Measurements from ENCODE around the gene TANGO2. TPM values are rescaled to one million over a fixed set of nuclear protein-coding genes. Genes with fewer than 3 reads are reported as not detected.

Gene TANGO2
- total RNA-seq, 1 experiment from 2014 or later = 14.6 TPM

GRCh38 chr22:20056696-20057386, 35.9 kb downstream of the TANGO2 start:
- Histone ChIP-seq H3K4ac (ENCODE audit: low read depth, low read length) (no peak overlapping the region), H3K14ac (ENCODE audit: insufficient read depth, low read length) (no peak overlapping the region; the same call in 1 of the 2 replicates), H3K9me3 (ENCODE audit: control insufficient read depth, low read depth, low read length) (no peaks in the 10 kb centered on the region), H4K8ac (replicated peaks; ENCODE audit: insufficient read length, low read depth, low read length) (no peak overlapping the region), H4K91ac (ENCODE audit: insufficient read length, low read depth, low read length) (no peak overlapping the region), H2BK5ac (ENCODE audit: insufficient read length, low read length) (no peak overlapping the region), H3K56ac (ENCODE audit: insufficient read length, low read depth, low read length) (no peak overlapping the region), H3K4me2 (ENCODE audit: insufficient read depth, insufficient read length, low read length) (no peak overlapping the region), H2BK20ac (ENCODE audit: low read depth, low read length, poor library complexity, severe bottlenecking) (no peak overlapping the region), H3K27ac (ENCODE audit: insufficient read length, low read depth, low read length) (no peak overlapping the region), H2BK15ac (ENCODE audit: low read depth, low read length) (no peak overlapping the region), H3K27me3 (ENCODE audit: insufficient read depth, low read length) (no peaks in the 10 kb centered on the region), H3K23me2 (ENCODE audit: insufficient read length, low read depth, low read length, poor library complexity, severe bottlenecking) (no peaks in the 10 kb centered on the region), H3K79me2 (ENCODE audit: insufficient read depth, low read length) (no peaks in the 10 kb centered on the region), H3K79me1 (ENCODE audit: insufficient read depth, low read depth, low read length, poor library complexity, severe bottlenecking) (no peaks in the 10 kb centered on the region), H3T11ph (ENCODE audit: low read length) (no peak overlapping the region), H2AFZ (ENCODE audit: low read length) (no peak overlapping the region), H4K5ac (ENCODE audit: insufficient read length, low read depth, low read length) (no peak overlapping the region), H3K18ac (ENCODE audit: insufficient read length, low read depth, low read length) (no peak overlapping the region), H3K9ac (ENCODE audit: extremely low read depth, insufficient read length, low read length) (no peak overlapping the region), H3K4me1 (ENCODE audit: insufficient read depth, low read length) (no peaks in the 10 kb centered on the region), H4K20me1 (ENCODE audit: control insufficient read depth, insufficient read depth, insufficient read length) (no peaks in the 10 kb centered on the region), H2BK12ac (ENCODE audit: insufficient read length, low read depth, low read length) (no peak overlapping the region), H3K23ac (ENCODE audit: insufficient read length, low read depth, low read length) (no peak overlapping the region), H2AK5ac (ENCODE audit: insufficient read length, low read length) (no peak overlapping the region), H2BK120ac (ENCODE audit: low read depth, low read length, poor library complexity, severe bottlenecking) (no peak overlapping the region)
- H3K9me3 Mint-ChIP-seq = no peaks in the 10 kb centered on the region
- WGBS (ENCODE audit: extremely low coverage, insufficient read length, low lambda C conversion rate) = no CpG with 5 or more reads among the region's 16 CpGs
- TF ChIP-seq, protein P1, sequence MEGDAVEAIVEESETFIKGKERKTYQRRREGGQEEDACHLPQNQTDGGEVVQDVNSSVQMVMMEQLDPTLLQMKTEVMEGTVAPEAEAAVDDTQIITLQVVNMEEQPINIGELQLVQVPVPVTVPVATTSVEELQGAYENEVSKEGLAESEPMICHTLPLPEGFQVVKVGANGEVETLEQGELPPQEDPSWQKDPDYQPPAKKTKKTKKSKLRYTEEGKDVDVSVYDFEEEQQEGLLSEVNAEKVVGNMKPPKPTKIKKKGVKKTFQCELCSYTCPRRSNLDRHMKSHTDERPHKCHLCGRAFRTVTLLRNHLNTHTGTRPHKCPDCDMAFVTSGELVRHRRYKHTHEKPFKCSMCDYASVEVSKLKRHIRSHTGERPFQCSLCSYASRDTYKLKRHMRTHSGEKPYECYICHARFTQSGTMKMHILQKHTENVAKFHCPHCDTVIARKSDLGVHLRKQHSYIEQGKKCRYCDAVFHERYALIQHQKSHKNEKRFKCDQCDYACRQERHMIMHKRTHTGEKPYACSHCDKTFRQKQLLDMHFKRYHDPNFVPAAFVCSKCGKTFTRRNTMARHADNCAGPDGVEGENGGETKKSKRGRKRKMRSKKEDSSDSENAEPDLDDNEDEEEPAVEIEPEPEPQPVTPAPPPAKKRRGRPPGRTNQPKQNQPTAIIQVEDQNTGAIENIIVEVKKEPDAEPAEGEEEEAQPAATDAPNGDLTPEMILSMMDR (conservative IDR thresholded peaks at IDR 0.05) = no peak
- no peak for DNase-seq
- no peaks in the 10 kb centered on the region for H3K4me1 Mint-ChIP-seq
- no peaks in the 10 kb centered on the region; the same call in 1 of the 2 replicates for H3K27me3 Mint-ChIP-seq (ENCODE audit: low read depth)
- H3K36me3 Mint-ChIP-seq (ENCODE audit: insufficient read depth in 1 of 3, low read depth in 3 of 3) = peaks cover 0 to 5% (median 0%) of the 10 kb centered on the region in 3 experiments; a peak in 2 of 7 replicates
- no peak overlapping the region for H3K4me3 Mint-ChIP-seq
- peak overlapping the region in 1 of 3 experiments; percentile 77; a peak in 1 of 7 replicates for H3K27ac Mint-ChIP-seq
